Amniotic epithelial cell (primary cell): ENCODE data around the gene PCNX3.
"Not testable (repeated sequence)": the region's sequence is repeated elsewhere in the genome, so short reads cannot be mapped to it uniquely, and the experiment has no call there.

Experiments
- DNase-seq: peaks from one replicate; pipeline ENCODE4 v3.0.0-alpha.2; 2010; ENCODE audit warnings: low read depth

Gene PCNX3

GRCh38 chr11:65620666-65621065, 5.1 kb downstream of the PCNX3 start:
- DNase-seq: no peak

GRCh38 chr11:65621460-65621859, 5.9 kb downstream of the PCNX3 start:
- no peak for DNase-seq

- no peak for DNase-seq
Observed at GRCh38 chr11:65622011-65622410, 6.4 kb downstream of the PCNX3 start.

GRCh38 chr11:65623177-65623576, 7.6 kb downstream of the PCNX3 start:
- DNase-seq: no peak

- no peak for DNase-seq
Observed at GRCh38 chr11:65623852-65624616, 8.5 kb downstream of the PCNX3 start.

GRCh38 chr11:65624931-65625627, 9.5 kb downstream of the PCNX3 start:
- no peak for DNase-seq

- peak; percentile 37 for DNase-seq
Observed at GRCh38 chr11:65625628-65626342, 10.2 kb downstream of the PCNX3 start.

GRCh38 chr11:65627202-65627601, 11.6 kb downstream of the PCNX3 start:
- DNase-seq: no peak

- no peak for DNase-seq
Observed at GRCh38 chr11:65629579-65629978, 14.0 kb downstream of the PCNX3 start.

GRCh38 chr11:65630215-65630614, 14.6 kb downstream of the PCNX3 start:
- DNase-seq: no peak

- DNase-seq: no peak
Observed at GRCh38 chr11:65633390-65634108, 18.0 kb downstream of the PCNX3 start.

- no peak for DNase-seq
Observed at GRCh38 chr11:65634109-65634436, 18.5 kb downstream of the PCNX3 start.

- DNase-seq: no peak
Observed at GRCh38 chr11:65634440-65634839, 18.9 kb downstream of the PCNX3 start.

- no peak for DNase-seq
Observed at GRCh38 chr11:65634905-65635731, 19.5 kb downstream of the PCNX3 start.

GRCh38 chr11:65636108-65637031, 20.8 kb downstream of the PCNX3 start:
- DNase-seq: no peak

GRCh38 chr11:65637032-65637557, 21.5 kb downstream of the PCNX3 start:
- DNase-seq: no peak

GRCh38 chr11:65637794-65638419, 22.3 kb downstream of the PCNX3 start, which contains the start of gene SIPA1:
SIPA1 (plus strand) TSS chr11:65638101; CDS start chr11:65640922, 2,821 bp downstream.
- peak; percentile 89 for DNase-seq

- not testable (repeated sequence) for DNase-seq
Observed at GRCh38 chr11:65639228-65639597, 23.6 kb downstream of the PCNX3 start.

- no peak for DNase-seq
Observed at GRCh38 chr11:65639623-65640482, 24.3 kb downstream of the PCNX3 start.
